Suprapubic skin (tissue), 3 donors: ENCODE measurements around the gene TENM3.

Source experiments
- CTCF ChIP-seq, 2 donors: fragments of 200-600 bp in 1 of 2; fragments of 450-650 bp in 1 of 2; sonication (generic) in 1 of 2; IDR thresholded peaks; one replicate each; pipeline ENCODE4 v1.5.1; 2016 to 2019; ENCODE audit warnings: antibody characterized with exemption in 2 of 2, mild to moderate bottlenecking in 1 of 2, moderate library complexity in 1 of 2
- POLR2AphosphoS5 ChIP-seq, 3 donors: sonication (generic); formaldehyde crosslinking; IDR thresholded peaks; one replicate each; pipeline ENCODE4 v1.6.1; 2017; ENCODE audit warnings: antibody characterized with exemption in 3 of 3

- TF ChIP-seq CTCF (IDR thresholded peaks at IDR 0.05), result no peak
- TF ChIP-seq POLR2AphosphoS5 (IDR thresholded peaks at IDR 0.05), result no peak
These were observed 558.4 kb downstream of the TENM3 start for GRCh38 chr4:182801636-182802035.
